ENCODE measurements around the gene CCN2. TPM values are rescaled to one million over a fixed set of nuclear protein-coding genes. Genes with fewer than 3 reads are reported as not detected.

Gene CCN2
- total and polyA plus RNA-seq, 12 donors, result 6.1 to 71.3 (median 40.7) TPM

GRCh38 chr6:131900231-131900630 lies 50.9 kb downstream of the CCN2 start:
- TF ChIP-seq CTCF (IDR thresholded peaks at IDR 0.05), result no peak
- Histone ChIP-seq H3K27me3 (no peaks in the 10 kb centered on the region), H3K9me3 (peaks cover 0 to 18% (median 5%) of the 10 kb centered on the region in 11 donors), H3K27ac (no peak overlapping the region), H3K4me3 (no peak overlapping the region), H3K36me3 (no peaks in the 10 kb centered on the region), H3K4me1 (no peaks in the 10 kb centered on the region)
- intact Hi-C loops (cut with DNase I), result no loop called here
- ATAC-seq (no peak), DNase-seq (no peak)

- H3K27me3 ChIP-seq, result no peaks in the 10 kb centered on the region
- WGBS, 2 donors, result 90 to 91% methylated on average over 1 of the region's 1 CpG
- no peak for TF ChIP-seq CTCF (IDR thresholded peaks at IDR 0.05)
- H3K27ac ChIP-seq, result no peak overlapping the region
- no peak overlapping the region for H3K4me3 ChIP-seq
- no peaks in the 10 kb centered on the region for H3K36me3 ChIP-seq
- intact Hi-C loops (cut with DNase I), result no loop called here
- ATAC-seq (no peak), DNase-seq (no peak)
- H3K9me3 ChIP-seq, result peaks cover 0 to 18% (median 5%) of the 10 kb centered on the region in 11 donors
- H3K4me1 ChIP-seq, result no peaks in the 10 kb centered on the region
Measured at GRCh38 chr6:131898718-131899117, 52.5 kb downstream of the CCN2 start.

Other genes with a start within 250 kb of the CCN2 start
- gene OR2A4, start 250.0 kb downstream of the CCN2 start, total RNA-seq, result not detected
- not detected for gene OR2A4, start 250.0 kb downstream of the CCN2 start, polyA plus RNA-seq
- not detected for gene CTAGE9, start 240.4 kb downstream of the CCN2 start, total RNA-seq
- gene CTAGE9, start 240.4 kb downstream of the CCN2 start, polyA plus RNA-seq, result not detected
- gene ENPP1, start 143.4 kb downstream of the CCN2 start, total RNA-seq, result 1 to 10 TPM; 1.1 to 3.2 (median 2.1) TPM
- 1 to 10 TPM in 1 of 2 donors, under 1 TPM in 1; 0.45 to 2.3 TPM for gene ENPP1, start 143.4 kb downstream of the CCN2 start, polyA plus RNA-seq

Measured in heart right ventricle (tissue), 16 donors.